HG02970 (cell line): ENCODE data around the gene HSPA14.
"Not testable (repeated sequence)": the region's sequence is repeated elsewhere in the genome, so short reads cannot be mapped to it uniquely, and the experiment has no call there.

Experiments used
- ATAC-seq: cut with Tn5 transposase; IDR thresholded peaks from one replicate; pipeline ENCODE4 v1.9.1; 2021; ENCODE audit warnings: mild to moderate bottlenecking, moderate library complexity, moderate number of reproducible peaks; ENCODE audit not compliant: unreplicated experiment, low FRiP score

HSPA14 gene

DNA sequence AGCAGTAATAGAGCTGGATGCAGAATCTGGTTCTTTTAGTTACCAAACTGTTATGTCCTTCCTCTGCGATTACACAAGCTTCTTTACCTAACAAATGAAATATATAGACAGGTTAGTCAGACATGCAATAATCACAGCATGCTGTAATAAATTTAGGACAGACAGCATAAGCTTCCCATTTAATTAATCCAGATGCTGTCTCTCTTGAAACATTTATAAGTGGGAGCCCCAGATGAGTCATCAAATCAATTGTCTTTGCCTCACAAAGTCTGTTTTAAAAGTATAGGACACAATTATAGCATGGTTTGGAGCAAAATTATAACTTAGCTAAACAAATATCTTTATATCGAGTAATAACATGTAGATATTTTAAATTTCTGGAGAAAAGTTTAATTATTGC is 1.9 kb upstream of the HSPA14 start:
- no peak for ATAC-seq

DNA sequence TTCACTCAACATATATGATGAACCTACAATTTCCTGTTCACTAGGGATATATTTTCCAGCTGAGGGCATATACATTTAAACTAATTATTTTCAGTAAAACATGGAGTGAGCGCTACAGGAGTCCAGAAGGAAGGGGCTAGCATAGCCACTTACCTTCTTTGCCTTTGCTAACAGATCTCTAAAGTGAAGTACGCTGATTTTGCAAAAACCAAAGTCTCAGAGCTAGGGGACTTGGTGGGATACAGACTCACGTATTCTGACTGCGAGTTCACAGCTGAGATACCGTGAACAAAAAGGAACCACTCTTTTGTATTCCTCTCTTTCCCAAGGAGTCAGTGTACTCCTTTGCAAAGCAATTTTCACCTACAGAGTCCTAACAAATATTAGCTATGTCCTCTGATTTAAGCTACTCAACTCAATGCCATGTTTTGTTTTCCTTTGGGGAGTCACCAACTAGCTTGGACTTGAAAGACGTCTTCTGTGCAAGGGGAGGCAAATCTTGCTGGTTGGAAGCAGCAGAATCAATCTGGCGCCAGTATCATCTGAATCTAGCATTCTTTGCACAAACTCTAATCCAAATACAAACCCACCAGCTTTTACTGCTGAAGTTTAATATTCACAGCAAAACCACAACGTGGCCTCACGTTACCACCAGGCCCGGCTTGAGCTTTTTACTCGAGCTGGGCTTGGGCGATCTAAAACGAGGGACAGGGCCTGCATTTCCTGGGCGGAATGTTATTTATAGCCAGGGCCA is 926 bp upstream of the HSPA14 start:
- no peak for ATAC-seq

DNA sequence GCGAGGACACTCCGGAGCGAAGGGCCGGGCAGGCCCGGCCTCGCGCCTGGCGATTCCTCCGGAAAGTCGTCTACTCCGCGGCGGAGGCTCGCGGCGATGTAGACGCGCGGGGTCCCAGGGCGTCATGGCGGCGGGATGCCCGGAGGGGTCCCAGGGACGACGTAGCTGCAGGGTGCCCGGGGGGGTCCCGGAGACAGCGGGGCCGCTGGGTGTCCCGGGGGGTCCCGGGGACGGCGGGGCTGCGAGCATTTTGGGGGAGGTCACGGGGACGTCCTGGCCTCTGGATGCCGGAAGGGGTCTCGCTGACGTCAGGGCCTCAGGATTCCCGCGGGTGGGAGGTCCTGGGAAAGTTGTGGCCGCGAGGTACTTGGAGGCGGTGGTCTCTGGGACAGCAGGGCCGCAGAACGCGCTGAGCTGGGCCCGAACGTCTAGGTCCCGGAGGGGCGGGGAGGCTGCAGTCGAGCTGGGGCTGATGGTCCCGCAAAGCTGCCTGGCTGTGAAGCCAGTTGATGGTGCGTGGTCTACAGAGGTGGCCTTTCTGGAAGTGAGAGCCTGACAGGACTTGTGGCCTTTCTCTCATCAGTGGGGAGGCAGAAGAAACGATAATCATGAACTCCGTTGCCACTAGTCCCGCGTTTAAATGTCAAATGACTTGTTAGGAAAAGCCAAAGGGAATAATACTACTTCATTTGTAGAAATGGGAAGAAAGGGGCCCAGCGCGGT is 637 bp downstream of the HSPA14 start:
- no peak for ATAC-seq

GRCh38 chr10:14839305-14839695 is 1.2 kb downstream of the HSPA14 start:
- no peak for ATAC-seq

- ATAC-seq, result no peak
Observed at GRCh38 chr10:14840178-14840577, 2.1 kb downstream of the HSPA14 start.

DNA sequence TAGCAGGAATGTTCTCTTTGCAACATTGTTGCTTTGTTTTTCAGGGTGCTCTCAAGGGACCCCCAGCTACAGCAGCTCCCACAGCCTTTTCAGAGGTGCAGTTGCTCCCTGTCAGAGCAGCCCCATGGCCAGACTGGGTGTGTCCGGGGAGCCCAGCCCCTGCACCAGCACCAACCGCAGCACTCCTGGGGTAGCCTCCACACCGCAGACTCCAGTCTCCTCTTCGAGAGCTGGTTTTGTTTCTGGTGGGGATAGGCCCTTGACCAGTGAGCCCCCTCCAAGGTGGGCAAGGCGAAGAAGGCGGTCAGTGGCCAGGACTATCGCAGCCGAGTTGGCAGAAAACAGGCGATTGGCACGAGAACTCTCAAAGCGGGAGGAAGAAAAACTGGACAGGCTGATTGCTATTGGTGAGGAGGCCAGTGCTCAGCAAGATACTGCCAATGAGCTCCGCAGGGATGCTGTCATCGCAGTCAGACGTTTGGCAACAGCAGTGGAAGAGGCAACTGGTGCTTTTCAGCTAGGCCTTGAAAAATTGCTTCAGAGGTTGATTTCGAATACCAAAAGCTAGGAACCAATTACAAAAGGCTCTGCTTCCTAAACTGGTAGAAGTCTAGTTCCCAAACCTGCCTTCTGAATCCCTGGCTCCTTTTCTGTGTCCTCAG is 5.4 kb downstream of the HSPA14 start:
- no peak for ATAC-seq

DNA sequence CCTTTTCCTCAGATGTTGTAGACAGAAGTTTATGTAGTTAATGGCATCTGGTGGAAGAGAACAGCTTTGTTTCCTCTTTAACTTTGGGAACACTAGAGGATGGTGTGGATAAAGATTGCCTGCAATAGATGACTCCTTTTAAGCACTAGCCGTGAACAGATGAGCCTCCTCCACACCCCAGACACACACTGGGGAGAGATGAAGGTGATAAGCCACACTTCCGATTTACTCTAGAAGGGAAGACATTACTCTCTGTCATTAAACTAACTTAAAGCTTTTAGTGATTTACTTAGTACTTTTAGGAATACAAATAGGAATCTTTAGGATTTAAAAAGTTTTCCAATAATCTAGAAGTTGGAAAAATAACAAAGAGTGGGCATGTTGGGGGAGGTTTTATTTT is 6.8 kb downstream of the HSPA14 start:
- no peak for ATAC-seq

DNA sequence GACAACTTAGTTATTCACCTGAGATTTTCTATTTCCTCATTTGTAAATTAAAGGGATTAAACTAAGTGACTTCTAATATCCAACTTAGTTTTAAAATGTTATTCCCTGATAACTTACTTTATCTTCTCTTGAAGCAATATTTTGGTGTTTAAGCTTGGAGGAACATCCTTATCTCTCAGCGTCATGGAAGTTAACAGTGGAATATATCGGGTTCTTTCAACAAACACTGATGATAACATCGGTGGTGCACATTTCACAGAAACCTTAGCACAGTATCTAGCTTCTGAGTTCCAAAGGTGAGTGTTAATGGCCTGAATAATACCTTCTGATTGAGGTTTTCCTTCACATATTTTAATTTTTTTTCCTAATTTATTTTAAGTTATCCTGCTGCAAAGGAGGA is 14.1 kb downstream of the HSPA14 start:
- ATAC-seq, result no peak

GRCh38 chr10:14855453-14855852 is 17.3 kb downstream of the HSPA14 start:
- ATAC-seq, result no peak

DNA sequence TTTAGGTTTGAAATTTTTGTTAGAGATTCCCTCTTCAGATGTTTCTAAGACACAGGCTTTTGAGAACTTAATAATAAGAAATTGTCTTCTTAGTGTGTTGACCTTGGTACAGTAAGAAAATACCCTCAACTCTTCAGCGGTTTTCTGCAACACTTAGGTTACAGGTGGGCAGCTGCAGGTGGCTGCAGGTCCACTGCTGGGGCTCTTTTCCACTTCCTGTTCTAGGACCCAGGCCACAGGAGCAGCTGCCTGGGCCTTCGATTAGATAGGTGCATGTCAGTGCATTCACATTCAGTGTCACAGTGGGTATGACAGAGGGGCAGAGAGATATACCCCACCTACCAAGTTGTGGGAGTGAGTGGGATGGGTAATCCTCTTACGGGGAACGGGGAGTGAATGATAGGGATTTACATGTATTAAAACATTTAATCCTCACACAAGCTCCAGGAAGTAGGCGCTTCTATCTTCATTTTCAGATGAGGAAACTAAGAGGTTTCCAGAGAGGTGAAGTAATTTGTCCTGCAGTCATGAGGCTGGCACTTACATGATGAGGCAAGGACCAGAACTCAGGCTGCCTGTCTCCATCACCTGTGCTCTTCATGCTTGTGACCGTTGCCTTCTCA is 20.3 kb downstream of the HSPA14 start:
- ATAC-seq, result no peak

DNA sequence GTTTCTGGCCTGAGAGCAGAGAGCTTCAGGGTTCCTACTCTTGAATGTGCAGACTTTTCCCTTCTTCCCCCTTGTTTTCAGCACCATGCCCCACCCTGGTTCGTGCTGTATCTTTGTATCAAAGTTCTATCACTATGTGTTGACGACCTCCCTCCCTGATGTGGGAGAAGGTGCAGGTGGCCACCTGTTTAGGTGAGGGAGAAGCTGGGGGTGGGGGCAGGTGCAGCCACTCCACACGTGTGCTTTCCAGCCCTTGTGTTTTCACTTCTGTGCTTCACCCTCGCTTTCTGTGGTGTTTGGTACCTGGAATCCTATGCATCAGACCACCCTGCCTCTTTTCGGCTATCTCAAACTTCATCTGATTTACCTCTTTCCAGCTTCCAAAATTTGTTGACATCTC is 20.9 kb downstream of the HSPA14 start:
- no peak for ATAC-seq

- no peak for ATAC-seq
Observed at GRCh38 chr10:14859775-14860174, 21.7 kb downstream of the HSPA14 start.

GRCh38 chr10:14860791-14861190 is 22.7 kb downstream of the HSPA14 start:
- no peak for ATAC-seq

GRCh38 chr10:14864466-14864865 is 26.4 kb downstream of the HSPA14 start:
- ATAC-seq, result not testable (repeated sequence)

DNA sequence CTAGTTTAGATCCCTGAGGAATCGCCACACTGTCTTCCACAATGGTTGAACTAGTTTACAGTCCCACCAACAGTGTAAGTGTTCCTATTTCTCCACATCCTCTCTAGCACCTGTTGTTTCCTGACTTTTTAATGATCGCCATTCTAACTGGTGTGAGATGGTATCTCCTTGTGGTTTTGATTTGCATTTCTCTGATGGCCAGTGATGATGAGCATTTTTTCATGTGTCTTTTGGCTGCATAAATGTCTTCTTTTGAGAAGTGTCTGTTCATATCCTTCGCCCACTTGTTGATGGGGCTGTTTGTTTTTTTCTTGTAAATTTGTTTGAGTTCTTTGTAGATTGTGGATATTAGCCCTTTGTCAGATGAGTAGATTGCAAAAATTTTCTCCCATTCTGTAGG is 26.8 kb downstream of the HSPA14 start:
- ATAC-seq, result not testable (repeated sequence)

DNA sequence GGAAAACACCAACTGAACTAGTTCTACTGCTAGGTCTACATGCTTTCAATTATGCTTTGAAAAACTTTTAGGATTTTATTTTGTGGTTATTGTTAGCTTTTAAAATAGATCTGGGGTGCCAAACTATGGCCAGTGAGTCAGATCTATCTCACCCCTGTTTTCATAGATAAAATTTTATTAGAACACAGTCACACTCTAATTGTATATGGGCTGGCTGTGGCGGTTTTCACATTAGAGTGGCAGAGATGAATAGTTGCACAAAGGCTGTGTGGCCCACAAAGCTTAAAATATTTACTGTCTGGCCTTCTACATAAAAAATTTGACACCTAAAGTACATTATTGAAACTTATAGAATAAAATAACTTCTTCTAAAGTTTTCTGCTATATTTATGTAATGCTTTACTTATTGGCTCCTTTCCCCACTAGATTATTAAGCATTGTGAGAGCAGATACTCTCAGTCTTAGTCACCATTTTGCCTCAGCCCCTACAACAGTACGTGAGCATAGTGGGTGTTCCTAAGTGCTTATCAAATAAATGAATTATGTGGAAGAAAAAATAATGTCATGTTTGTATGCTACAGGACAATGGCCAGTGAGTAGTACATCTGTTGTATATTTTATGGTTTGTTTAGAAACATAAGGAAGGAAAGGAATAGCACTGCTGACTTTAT is 35.1 kb downstream of the HSPA14 start:
- no peak for ATAC-seq

- ATAC-seq, result no peak
Observed at GRCh38 chr10:14875941-14876340, 37.8 kb downstream of the HSPA14 start.

- no peak for ATAC-seq
Observed at GRCh38 chr10:14876764-14877163, 38.7 kb downstream of the HSPA14 start.

DNA sequence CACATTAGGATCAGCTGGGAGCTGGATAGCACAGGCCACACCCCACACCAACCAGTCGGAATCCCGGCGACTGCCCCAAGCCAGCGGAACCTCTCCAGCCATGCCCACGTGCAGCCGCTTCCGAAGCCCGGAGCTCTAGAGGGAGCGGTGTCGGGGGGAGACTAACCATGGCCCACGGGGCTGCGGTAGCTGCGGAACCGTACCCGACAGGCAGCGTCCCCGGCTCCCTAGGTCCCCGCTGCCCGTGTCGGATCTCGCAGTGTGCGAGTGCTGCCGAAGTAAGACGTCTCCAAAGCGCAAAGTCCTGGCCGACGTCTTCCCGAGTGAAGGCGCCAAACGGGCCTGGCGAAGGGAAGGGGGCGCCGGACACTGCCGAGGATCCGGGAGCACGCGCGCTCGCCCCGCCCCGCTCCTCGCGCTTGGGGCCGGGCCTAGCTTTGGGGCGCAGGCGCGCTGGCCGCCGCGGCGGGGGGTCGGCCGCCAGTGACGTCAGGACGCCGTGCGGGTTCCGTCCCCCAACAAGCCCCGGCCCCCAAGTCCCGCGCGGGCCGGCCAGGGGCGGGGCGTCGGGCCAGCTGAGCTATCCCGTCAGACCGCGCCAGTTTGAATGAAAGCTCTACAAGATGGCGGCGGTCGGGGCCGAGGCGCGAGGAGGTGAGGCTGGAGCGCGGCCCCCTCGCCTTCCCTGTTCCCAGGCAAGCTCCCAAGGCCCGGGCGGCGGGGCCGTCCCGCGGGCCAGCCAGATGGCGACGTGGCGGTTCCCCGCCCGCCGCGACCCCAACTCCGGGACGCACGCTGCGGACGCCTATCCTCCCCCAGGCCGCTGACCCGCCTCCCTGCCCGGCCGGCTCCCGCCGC is 40.4 kb downstream of the HSPA14 start, which contains the start of gene SUV39H2:
Gene SUV39H2 (plus strand): TSS at position 601 of the 858 bp plus-strand sequence. CDS start 23 bp downstream, at position 624.
- ATAC-seq, result peak; percentile 92
